NCI-H187 treated with DMSO at 0.1 percent for 48 hours (cell line): Measurements from ENCODE around the gene DLX2.

ENCODE experiments used
- DNase-seq: peaks from one replicate; lab custom pipeline; 2025; lab: John Stamatoyannopoulos, UW

DLX2 gene

GRCh38 chr2:172053486-172053885, 49.2 kb downstream of the DLX2 start:
- DNase-seq, result no peak

- no peak for DNase-seq
These were observed 50.4 kb downstream of the DLX2 start for GRCh38 chr2:172052000-172052983.

GRCh38 chr2:172050479-172051125, 52.1 kb downstream of the DLX2 start:
- no peak for DNase-seq

GRCh38 chr2:172049567-172050120, 53.1 kb downstream of the DLX2 start:
- DNase-seq, result no peak
